Measurements from ENCODE around the gene PPP2R2B.

GRCh38 chr5:146734936-146735577 lies 143.5 kb downstream of the PPP2R2B start:
- TF ChIP-seq POLR2A (IDR thresholded peaks at IDR 0.05) (no peak), CTCF (IDR thresholded peaks at IDR 0.05) (no peak)
